OCI-LY7 (cell line): ENCODE results near the gene TMEM53. TPM values are rescaled to one million over a fixed set of nuclear protein-coding genes. Genes with fewer than 3 reads are reported as not detected.

Source experiments
- BruUV-seq: library from RNA; stranded (reverse); fragments of 400-500 nt; replicated peaks from 2 replicates; lab custom pipeline; 2021; lab: Mats Ljungman, UMichigan
- CTCF ChIA-PET: fragments of 300-600 bp; sonication (Branson Sonifier 250); formaldehyde crosslinking; loops from one replicate; lab custom pipeline; 2022; ENCODE audit warnings: antibody characterized with exemption; ENCODE audit not compliant: unreplicated experiment; lab: Charles Lee
- POLR2A ChIA-PET: fragments of 300-600 bp; sonication (Branson Sonifier 250); formaldehyde crosslinking; loops from one replicate; lab custom pipeline; 2022; ENCODE audit warnings: antibody characterized with exemption; lab: Charles Lee
- DNase-seq: peaks from one replicate; pipeline ENCODE4 v3.0.0-alpha.2; 2015; ENCODE audit warnings: low spot score
- H2AFZ ChIP-seq: fragments of 200-600 bp; sonication (generic), shearing (Covaris generic); 2 replicates; pipeline ENCODE4 v1.6.1; 2014; ENCODE audit warnings: mild to moderate bottlenecking, antibody characterized with exemption, low read length, moderate library complexity
- H3K27ac ChIP-seq: fragments of 200-600 bp; sonication (generic); 2 replicates; pipeline ENCODE4 v1.5.1; 2014; ENCODE audit warnings: mixed run types, low read depth, mild to moderate bottlenecking, moderate library complexity, low read length, inconsistent platforms; ENCODE audit not compliant: poor library complexity, severe bottlenecking
- H3K36me3 ChIP-seq: fragments of 200-600 bp; sonication (generic); 2 replicates; pipeline ENCODE4 v1.6.1; 2014; ENCODE audit warnings: mild to moderate bottlenecking, antibody characterized with exemption, low read length, moderate library complexity, mixed read lengths; ENCODE audit not compliant: insufficient read depth
- H3K4me1 ChIP-seq: fragments of 200-600 bp; sonication (generic); 2 replicates; pipeline ENCODE4 v1.5.1; 2014; ENCODE audit warnings: mild to moderate bottlenecking, low read length; ENCODE audit not compliant: insufficient read depth, poor library complexity, severe bottlenecking
- H3K4me2 ChIP-seq: fragments of 200-600 bp; sonication (generic); 2 replicates; pipeline ENCODE4 v1.6.1; 2014; ENCODE audit warnings: mild to moderate bottlenecking, low read length
- H3K4me3 ChIP-seq: fragments of 200-600 bp; sonication (generic); 2 replicates; pipeline ENCODE4 v1.5.1; 2014; ENCODE audit warnings: mild to moderate bottlenecking, low read depth, low read length; ENCODE audit not compliant: poor library complexity, severe bottlenecking
- H3K79me2 ChIP-seq: fragments of 200-600 bp; sonication (generic); 2 replicates; pipeline ENCODE4 v1.6.1; 2016; ENCODE audit warnings: low read depth, mild to moderate bottlenecking, low read length, moderate library complexity, mixed read lengths; ENCODE audit not compliant: insufficient read depth
- H3K9me2 ChIP-seq: fragments of 200-600 bp; sonication (generic); 2 replicates; pipeline ENCODE4 v1.6.1; 2016; ENCODE audit warnings: mild to moderate bottlenecking, low read length, mixed read lengths; ENCODE audit not compliant: insufficient read depth
- H3K9me3 ChIP-seq: fragments of 200-600 bp; sonication (generic); 2 replicates; pipeline ENCODE4 v1.6.1; 2014; ENCODE audit warnings: mild to moderate bottlenecking, mixed run types, low read length, mixed read lengths
- H4K20me1 ChIP-seq: fragments of 200-600 bp; sonication (generic); 2 replicates; pipeline ENCODE4 v1.6.1; 2014; ENCODE audit warnings: mild to moderate bottlenecking, antibody characterized with exemption, low read length, moderate library complexity, mixed read lengths; ENCODE audit not compliant: insufficient read depth
- CTCF ChIP-seq: fragments of 200-600 bp; sonication (generic); conservative IDR thresholded peaks from 2 replicates; pipeline ENCODE4 v1.5.1; 2014; ENCODE audit warnings: mild to moderate bottlenecking, antibody characterized with exemption, low read length, moderate library complexity, mixed read lengths
- EZH2phosphoT487 ChIP-seq: fragments of 200-600 bp; sonication (generic); IDR thresholded peaks from 2 replicates; pipeline ENCODE4 v1.6.1; 2018; ENCODE audit warnings: low read depth, borderline replicate concordance, mild to moderate bottlenecking, mixed run types, antibody characterized with exemption, low read length, moderate library complexity, mixed read lengths
- intact Hi-C: fragments of 100-400 bp; cut with micrococcal nuclease; formaldehyde crosslinking; loops from one replicate; pipeline ENCODE4 v1.10.0; 2022; ENCODE audit not compliant: unreplicated experiment
- total RNA-seq, 2 experiments: library from RNA; depleted of rRNA in 1 of 2; stranded (reverse); fragments of >200 nt in 1 of 2; shearing (Covaris generic) in 1 of 2; gene quantifications; 2 replicates each; pipeline ENCODE4 v1.2.3, GENCODE V29; 2014 to 2022

Gene TMEM53
- total RNA-seq, 2 experiments from 2014 or later = 6.6 to 8.1 TPM

GRCh38 chr1:44714532-44714931 is 40.3 kb upstream of the TMEM53 start:
- DNase-seq = peak; percentile 63
- Histone ChIP-seq H2AFZ (peak overlapping the region; percentile 90; the same call in 1 of the 2 replicates), H3K36me3 (no peaks in the 10 kb centered on the region), H3K27ac (peak overlapping the region; percentile 96), H3K79me2 (no peaks in the 10 kb centered on the region), H3K9me2 (no peaks in the 10 kb centered on the region), H3K4me2 (peak overlapping the region; percentile 66), H3K9me3 (no peaks in the 10 kb centered on the region), H3K4me1 (peaks cover 76% of the 10 kb centered on the region), H3K4me3 (no peak overlapping the region), H4K20me1 (no peaks in the 10 kb centered on the region)
- no TSS peak for BruUV-seq
- intact Hi-C loops = no loop called here
- POLR2A ChIA-PET = interaction anchor here (0.7 to 10.3 kb wide), 7 partner anchors 8 to 591 kb away, joined by 3 to 137 read pairs (median 5); partner anchors contain the start of gene RNU5D-1
- no peak for TF ChIP-seq EZH2phosphoT487
- no peak for TF ChIP-seq CTCF
- CTCF ChIA-PET = no interaction called here

GRCh38 chr1:44713321-44713781 is 39.1 kb upstream of the TMEM53 start:
- H4K20me1 ChIP-seq = no peaks in the 10 kb centered on the region
- H3K36me3 ChIP-seq = no peaks in the 10 kb centered on the region; the same call in 1 of the 2 replicates
- H2AFZ ChIP-seq = no peak overlapping the region; the same call in 1 of the 2 replicates
- no TSS peak for BruUV-seq
- H3K4me2 ChIP-seq = peak overlapping the region; percentile 66
- peaks cover 74% of the 10 kb centered on the region for H3K4me1 ChIP-seq
- intact Hi-C loops = loop anchor here (1.0 to 2.0 kb wide), 3 partner anchors 8 to 37 kb away; no protein-coding TSS in a partner anchor
- no peaks in the 10 kb centered on the region for H3K9me3 ChIP-seq
- H3K79me2 ChIP-seq = no peaks in the 10 kb centered on the region
- peak overlapping the region; percentile 96 for H3K27ac ChIP-seq
- no peaks in the 10 kb centered on the region for H3K9me2 ChIP-seq
- peak; percentile 93 for DNase-seq
- TF ChIP-seq EZH2phosphoT487 = no peak
- TF ChIP-seq CTCF = no peak
- H3K4me3 ChIP-seq = peak overlapping the region; percentile 50
- ChIA-PET POLR2A (interaction anchor here (0.6 to 10.3 kb wide), 12 partner anchors 9 to 590 kb away, joined by 3 to 137 read pairs (median 6); partner anchors contain the start of genes ARMH1, RNU5D-1, RPS8 and TMEM53), CTCF (interaction anchor here (0.6 to 2.7 kb wide), 3 partner anchors 9 to 590 kb away, joined by 3 to 11 read pairs (median 9); no protein-coding TSS in a partner anchor)
